GM18861 (cell line): Measurements from ENCODE around the gene IGF1R.

ENCODE experiments used
- ATAC-seq: cut with Tn5 transposase; IDR thresholded peaks from one replicate; pipeline ENCODE4 v1.9.1; 2021; ENCODE audit not compliant: unreplicated experiment

The IGF1R gene

DNA sequence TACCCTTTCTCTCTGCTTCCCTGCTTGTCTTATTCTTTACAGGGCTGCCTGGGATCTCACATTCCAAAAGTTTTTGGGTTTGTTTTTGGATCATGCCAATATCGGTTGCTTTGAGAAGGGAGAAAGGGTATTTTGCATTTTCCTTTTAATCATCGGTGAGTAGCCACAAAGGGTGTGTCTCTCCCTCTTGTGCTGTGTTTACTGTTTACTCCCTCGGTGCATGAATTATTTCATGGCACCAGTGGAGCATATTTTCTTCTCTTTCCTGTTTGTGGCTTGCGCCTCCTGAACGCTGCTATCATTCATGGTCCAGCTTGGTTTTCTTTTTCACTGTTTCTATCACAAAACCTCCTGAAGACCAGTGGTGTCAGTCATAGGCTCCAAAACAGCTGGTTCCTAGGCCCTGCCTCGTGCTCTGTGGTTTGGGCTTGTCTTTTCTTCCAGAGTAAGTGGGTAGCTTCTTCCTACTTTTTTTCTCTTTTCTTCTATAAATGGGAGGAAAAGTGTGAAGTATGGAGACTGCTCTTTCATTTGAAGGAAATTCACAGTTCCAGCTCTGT lies 54.9 kb downstream of the IGF1R start:
- no peak for ATAC-seq

DNA sequence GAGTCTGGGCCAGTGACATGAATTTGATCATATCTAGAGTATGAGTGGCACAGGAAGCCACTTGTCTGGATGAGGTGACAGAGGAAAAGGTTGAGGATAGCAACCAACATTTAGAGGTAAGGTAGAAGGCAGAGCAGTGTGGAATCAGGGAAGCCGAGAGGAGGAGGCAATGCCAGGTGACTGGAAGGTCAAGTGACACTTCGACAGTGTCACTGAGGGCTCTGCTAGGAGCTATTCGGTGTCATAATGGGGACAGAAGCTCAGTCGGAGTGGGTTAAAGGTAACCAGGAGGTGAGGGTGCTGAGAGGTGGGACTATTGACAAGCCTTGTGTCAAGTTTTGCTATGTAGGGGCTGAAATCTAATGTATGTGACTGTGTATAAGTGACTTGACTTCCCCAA lies 56.7 kb downstream of the IGF1R start:
- no peak for ATAC-seq

DNA sequence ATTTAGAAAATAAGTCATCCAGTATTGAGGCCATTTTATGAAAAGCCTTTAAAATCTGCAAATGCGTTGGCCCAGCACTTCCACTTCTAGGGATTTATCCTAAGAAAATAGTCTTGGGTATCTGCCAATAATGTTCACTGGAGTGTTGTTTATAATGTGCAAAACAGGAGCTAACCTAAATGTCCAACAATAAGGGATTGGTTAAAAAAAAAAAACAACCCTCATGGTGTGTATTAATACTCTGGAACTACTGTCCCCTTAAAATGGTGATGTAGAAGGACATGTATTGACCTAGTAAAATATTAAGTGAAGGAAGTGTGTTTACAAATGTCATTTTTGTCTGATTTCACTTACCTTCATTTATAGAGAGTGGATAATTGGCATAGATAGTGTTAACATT lies 58.0 kb downstream of the IGF1R start:
- no peak for ATAC-seq

DNA sequence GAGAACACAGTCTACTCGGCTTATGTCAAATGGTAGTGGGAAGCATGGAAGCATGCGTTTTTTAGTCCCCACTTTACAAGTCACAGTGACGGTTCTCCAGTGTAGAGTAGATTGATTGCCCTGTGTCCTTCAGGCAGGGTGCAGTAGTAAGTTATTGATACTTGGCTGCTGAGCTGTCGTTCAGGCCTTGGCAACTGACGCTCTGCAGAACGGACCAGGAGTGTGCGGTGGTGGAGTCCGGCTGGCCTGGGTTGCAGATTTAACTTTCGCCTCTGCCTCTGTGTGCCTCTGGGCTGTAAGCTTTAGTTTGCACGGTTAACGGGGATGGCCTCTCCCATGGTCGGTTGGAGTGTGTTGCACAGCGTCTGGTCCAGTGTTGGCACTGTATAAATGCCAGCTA lies 58.6 kb downstream of the IGF1R start:
- ATAC-seq: no peak

DNA sequence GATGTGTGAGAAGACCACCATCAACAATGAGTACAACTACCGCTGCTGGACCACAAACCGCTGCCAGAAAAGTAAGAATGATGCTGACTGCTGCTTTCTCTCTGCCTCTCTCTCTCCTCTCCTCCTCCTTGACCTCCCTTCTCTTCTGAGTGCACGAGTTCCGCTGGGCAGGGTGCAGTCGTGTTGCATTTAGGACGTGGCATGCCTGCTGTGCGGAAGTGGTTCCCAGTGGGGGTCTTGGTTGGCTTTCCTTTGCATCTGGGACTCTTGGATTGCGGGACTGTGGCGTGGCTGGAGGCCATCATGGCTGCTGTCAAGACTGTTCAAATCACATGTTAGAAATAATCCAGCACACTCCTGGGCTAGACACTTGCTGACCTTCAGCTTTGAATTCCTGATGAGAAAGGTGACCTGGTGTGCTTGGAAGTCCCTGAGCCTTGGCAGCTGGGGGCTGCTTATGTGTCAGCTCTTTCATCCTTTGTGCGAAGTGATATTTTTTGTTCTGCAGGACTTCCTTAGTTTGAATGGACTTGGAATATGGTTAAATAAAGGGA lies 59.8 kb downstream of the IGF1R start:
- ATAC-seq: no peak

DNA sequence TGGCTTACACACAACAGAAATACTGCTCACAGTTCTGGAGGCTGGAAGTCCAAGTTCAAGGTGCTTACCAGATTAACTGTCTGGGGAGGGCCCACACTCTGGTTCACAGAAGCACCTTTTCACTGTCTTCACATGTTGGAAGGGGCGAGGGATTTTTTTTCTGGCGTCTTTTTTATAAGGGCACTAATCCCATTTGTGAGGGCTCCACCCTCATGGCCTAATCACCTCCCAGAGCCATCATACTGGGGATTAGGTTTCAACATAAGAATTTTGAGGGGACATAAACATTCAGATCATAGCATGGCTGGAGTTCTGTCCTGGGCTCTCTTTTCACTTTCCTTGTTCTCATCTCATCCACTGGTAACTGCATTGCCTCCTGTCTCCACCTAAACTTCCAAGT lies 63.5 kb downstream of the IGF1R start:
- no peak for ATAC-seq

DNA sequence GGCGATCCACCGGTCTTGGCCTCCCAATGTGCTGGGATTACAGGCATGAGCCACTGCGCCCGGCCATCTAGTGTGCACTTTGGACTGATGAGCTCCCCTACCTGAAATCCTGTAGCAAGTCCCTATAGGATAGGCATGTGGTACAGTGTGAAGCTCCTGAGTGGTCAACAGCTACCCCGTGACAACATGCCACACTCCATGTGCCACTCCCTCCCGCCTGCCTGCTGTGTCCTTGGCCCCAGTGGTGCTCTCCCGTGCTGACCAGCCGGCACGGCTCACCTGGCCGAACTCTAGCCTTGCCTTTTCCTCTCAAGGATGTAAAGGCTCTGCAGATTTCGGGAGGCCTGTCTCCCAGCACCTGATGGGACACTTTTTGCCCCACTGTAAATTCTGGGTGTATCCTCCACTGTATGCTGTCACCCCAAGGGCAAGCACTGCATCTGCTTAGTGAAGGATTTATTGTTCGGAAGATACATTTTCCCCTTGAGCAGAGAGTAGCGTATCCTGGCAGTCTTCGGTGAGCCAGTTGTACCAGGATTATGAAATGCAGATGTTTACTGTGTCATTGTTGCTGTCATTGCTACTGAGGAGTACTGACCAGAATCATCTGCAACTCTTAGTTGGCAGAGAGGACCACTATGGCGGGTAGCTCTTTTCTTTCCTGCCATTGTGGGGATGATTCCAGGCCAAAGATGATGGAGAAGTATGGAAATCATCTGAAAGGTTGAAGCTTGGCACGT lies 64.7 kb downstream of the IGF1R start:
- no peak for ATAC-seq

DNA sequence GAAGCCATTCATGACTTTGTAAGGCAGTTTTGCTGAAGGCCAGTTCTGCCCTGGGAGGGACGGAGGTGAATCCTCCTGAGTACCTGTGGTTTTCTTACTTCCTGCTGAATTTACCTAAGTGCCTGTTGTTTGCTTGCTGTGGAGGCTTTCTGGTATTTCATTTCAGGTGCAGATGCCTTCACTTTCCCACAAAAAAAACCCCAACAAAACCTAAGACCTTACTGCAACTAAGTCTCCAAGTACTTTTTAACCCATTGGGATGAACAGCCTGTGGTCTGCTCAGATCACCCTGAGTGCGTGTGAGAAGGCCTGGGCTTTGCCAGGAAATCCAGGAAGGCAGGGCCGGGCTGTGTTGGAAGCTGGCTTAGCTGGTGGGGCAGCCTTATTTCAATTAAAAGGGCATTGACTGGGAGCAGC lies 65.3 kb downstream of the IGF1R start:
- ATAC-seq: no peak

DNA sequence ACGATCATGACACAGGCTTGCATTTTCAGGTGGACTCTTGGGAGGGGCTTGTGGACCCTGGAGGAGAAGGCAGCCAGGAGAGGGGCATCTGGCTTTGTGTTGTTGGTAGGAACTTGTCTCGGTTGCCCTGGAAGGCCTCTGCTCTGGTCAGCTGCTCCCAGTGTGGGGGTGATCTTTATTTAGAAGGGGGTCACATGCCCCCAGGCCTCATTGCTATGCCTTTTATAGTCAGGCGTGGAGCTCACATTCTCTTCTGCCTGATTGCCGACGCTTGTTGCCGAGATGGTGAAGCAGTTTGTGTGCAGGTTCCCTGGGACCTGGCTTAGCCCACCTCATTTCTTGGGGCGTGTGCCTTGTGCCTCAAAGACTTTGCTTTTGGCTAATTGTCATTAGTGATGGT lies 66.6 kb downstream of the IGF1R start:
- no peak for ATAC-seq

DNA sequence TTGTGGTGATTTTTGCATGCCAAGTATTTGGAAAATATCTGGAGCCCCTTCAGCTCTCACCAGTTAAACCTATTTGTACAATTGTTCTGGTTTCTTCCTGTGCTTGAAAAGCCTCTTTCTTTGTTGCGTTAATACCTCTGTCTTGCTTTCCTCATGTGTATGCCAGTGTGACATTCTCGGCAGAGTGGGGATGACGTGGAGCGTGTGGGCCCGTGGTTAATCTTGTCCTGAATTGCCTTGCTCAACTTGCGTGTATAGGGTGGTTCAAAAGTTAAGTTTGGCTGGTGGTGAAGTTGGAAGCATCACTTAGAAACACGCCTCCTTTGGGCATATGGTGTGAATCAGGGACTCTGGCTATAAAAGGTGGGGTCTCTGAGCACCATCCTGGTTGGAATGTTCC lies 67.1 kb downstream of the IGF1R start:
- ATAC-seq: no peak

DNA sequence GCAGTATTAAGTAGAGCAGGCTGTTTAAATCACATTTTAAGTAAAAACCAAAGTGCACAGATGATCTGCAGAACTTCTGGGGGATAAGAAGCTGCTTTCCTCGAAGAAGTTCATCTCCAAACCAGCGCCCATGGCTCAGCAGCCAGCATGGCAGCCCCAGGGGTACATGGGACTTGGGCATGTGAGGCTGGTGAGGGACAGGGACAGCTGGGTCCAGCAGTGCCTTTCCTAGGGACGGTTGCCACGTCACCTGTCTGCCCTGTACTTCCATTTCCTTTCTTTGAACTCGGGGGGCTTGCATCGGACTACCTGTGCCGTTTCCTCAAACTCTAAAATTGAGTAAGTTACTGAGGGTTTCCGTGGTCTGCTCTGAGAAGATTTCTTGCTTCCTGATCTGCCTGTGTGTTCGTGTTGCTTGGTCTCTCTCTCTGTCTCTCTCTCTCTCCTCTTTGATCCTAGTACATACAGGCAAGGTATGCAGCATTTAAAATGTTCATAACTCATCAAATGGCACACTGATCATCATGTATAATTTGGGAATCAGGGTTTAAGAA lies 67.6 kb downstream of the IGF1R start:
- ATAC-seq: no peak

DNA sequence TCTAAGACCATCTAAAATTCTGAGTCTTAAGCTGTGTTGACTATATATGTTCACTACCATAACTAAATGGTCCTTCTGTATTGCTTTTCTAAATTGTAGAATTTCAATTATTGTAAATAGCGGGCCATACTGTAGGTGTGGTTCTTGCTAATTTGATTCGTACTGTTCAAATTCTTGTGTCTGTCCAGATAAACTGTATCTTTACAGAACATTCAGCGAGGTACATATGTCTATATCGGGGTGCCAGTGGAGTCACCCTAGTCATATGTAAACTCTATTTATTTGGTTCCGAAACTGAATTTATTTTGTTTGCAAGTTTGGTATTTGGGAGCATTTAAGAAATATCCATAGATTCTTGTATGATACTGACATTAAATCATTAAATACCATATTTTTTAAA lies 69.0 kb downstream of the IGF1R start:
- ATAC-seq: no peak

DNA sequence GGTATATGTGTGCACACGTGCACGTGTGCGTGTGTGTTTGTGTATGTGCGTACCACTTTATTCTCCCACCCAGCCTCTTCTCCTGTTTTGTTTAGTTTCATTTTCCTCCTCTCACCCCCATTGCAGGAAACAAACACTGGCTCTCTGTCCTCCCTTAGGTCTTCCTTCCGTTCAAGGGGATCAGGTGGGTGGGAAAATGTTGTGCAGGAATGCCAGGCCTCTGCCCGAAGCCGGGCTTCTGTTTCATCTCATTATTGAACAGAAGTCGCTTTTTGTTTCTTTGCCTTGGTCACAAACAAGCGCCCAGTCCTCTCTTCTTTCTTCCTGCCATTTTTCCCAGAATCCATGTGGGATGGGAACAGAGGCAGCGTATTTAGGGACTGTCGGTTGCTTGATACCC lies 69.6 kb downstream of the IGF1R start:
- no peak for ATAC-seq

DNA sequence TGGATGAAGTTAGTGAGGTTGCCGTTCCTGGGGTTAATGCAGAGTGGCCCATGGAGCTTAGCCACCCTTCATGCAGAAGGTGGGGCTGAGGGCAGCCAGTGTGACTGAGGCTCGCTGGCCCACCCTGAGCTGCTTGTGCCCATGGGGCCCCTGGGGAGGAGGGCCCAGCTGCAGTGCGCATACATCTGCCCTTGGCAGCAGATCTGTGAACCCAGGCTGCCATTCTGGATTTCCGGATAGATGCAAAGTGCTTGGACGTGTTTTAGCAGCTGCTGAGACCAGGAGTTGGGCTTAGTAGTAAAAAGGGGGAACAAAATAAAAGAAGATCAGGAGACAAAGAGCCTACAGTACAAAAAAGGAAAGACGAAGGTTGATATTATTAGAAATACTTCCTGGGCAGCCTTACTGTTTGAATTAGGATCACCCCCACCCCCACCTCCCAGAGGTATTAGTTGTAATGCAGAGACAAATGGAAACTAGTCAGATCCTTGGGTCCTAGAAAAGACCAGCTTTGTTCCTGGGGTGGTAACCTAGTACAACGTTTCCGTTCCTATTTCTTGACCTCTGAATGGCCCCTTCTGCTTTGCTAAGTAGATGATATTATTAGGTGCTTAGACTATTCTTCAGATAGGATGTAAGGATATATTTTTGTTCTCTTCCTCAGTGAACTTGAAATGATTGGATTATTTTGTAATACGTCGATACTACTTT lies 70.2 kb downstream of the IGF1R start:
- ATAC-seq: no peak

DNA sequence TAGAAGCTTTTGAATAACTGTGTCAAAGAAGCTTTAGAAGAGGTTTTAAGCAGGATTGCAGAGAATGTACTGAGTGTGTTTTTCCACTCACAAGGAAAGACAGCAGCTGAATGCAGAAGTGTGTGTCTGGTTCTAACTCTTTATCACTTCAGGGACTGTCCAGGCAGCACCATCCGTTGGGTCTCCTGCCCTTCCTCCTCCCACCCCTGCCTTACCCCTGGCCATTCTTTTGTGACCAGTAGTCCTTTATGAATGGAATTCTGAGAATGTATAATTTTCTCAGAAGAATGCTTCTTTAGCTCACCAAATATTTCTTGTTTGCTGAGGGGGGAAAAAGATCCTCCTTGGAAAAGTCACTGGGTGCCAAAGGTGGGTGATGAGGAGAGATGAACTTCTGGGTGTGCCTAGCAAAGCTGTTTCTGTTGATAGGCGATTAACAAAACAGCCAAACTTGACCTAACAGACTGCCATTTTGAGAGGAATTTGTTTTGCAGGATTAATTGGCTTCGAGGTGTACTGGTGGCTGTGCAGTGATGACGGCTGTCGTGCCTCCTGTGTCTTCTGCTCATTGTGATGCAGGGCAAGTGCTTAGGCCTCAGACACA lies 70.9 kb downstream of the IGF1R start:
- ATAC-seq: no peak

DNA sequence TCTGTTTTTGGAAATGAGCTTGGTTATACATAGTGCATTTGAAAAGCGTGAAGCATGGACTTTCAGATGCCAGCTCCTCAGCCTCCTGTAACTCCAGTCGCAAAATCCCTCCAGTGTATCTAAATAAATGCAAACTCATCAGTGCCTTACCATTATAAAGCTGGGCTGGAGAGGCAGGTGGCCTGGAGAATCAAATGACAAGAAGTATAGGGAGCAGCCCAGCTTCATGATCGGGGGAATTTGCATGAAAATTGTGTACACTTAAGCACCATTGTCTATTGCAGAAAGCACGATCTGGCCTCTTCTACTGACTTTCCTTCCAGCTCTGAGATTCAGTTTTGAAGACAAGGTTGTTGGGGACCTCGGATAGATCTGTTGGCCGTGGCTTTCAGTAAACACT lies 71.7 kb downstream of the IGF1R start:
- ATAC-seq: no peak

DNA sequence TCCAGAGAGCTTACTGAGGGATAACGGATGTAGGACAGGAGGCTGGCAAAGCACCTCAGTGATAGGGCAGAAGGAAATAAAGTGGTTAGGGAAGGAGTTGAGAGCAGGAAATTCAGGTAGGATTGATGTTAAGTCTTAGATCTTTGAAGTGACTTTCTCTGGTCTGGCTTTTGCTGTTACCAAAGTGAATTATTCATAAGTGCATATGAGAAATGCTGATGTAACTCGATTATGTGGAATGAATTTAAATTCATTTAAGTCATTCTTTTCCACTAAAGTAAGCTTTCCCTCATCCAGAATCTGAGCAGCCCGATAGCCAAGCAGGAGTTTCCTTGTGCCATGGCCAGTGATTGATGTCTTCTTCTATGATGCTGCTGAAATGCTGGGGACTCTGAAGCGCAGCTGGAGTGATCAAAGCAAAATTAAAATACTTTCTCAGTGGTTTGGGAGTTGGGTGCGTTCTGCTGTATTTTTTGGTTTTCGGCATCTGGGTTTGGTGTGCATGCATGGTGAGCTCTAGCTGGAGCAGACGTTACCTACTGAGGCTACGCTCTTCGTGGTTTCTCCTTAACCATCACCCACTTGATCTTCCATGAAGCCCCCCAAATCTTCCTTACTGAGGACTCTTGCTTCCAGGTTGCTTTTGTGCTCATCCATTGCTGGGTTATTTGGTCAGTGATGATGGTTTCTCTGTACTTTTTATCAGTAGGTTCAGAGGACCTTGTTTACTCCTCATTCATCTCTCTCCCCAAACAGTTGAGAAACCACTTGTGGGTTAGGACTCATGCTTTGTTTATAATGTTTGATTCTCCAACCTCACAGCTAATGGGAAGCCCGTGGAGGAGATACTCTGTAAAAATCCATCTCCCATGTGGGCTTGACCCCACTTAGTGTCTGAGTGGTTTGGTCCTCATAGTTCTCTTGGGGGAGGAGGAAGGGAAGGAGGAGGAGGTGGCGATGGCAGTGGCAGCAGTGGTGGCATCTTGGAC lies 72.5 kb downstream of the IGF1R start:
- no peak for ATAC-seq

DNA sequence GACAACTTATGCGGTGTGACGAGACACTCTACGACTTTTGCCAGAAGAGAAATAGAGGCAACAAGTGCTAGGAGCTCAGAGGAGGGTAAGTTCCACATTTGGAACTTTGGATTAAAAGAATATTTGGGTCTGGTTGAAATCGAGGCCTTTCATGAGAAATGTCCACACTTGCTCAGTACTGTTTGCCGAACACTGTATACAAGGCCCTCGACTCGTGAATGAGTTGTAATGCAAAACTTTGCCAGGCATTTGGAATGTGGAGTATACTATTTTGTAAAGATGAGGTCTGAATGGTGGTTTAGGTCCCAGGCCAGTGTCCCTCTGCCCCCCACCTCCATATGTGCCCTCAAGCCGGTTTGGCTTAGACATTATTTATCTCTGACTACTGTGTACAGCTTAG lies 73.9 kb downstream of the IGF1R start:
- no peak for ATAC-seq

DNA sequence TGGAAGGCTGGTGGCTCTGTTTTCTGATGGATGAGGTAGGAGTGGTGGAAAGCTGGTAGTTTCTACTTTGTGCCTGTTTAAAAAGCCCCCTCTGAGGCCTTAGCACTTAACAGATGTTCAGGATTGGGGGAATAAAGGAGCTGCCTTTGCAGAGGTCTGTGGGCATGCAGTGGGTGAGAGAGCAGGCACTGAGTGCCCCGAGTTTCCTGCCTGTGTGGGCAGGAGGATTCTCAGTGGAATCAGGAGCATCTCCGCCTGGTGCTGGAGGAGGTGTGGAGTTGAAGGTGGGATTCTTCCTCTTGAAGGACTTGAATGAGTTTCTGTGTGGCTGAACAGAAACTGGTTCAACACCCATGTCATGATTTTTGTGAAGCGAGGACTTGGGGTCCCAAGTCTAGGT lies 74.3 kb downstream of the IGF1R start:
- ATAC-seq: no peak

DNA sequence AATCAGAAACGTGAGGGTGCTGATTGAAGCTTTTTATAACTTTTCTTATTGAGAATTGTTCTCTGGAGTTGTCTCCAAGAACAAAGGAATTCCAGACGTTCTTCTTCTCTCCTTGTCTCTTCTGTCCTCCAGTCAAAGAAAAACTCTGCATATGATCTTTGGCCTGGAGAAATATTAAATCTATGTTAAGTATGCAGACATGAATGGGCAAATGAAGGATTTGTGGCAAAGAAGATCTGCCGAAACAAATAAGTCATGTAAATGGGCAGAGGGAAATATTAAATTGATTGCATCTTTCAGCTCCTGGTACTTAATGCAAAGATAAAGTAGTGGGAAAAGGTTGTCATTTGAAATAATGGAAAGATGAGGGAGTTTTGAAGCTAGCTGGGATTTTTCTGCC lies 74.9 kb downstream of the IGF1R start:
- no peak for ATAC-seq
